Subcutaneous adipose tissue (tissue), 4 donors: ENCODE results near the gene IGFBP5. TPM values are rescaled to one million over a fixed set of nuclear protein-coding genes. Genes with fewer than 3 reads are reported as not detected.

Experiments used
- CTCF ChIP-seq: fragments of 450-650 bp; IDR thresholded peaks from one replicate; pipeline ENCODE4 v1.5.1; 2016; ENCODE audit warnings: low read depth, mild to moderate bottlenecking, control low read depth, antibody characterized with exemption, moderate library complexity
- total RNA-seq, 4 donors: library from RNA; depleted of rRNA; stranded (reverse); fragments of >200 nt; gene quantifications; one replicate each; pipeline ENCODE4 v1.1.0, GENCODE V29; 2016

The IGFBP5 gene
- total RNA-seq, 4 donors from 2014 or later: 74.8 to 661 (median 512) TPM

GRCh38 chr2:216659276-216659675 is 36.1 kb downstream of the IGFBP5 start:
- TF ChIP-seq CTCF: no peak

GRCh38 chr2:216658757-216659156 is 36.6 kb downstream of the IGFBP5 start:
- TF ChIP-seq CTCF: no peak

- TF ChIP-seq CTCF: no peak
Observed at GRCh38 chr2:216657980-216658379, 37.4 kb downstream of the IGFBP5 start.

- no peak for TF ChIP-seq CTCF
Observed at GRCh38 chr2:216657086-216657855, 38.1 kb downstream of the IGFBP5 start.

GRCh38 chr2:216654528-216655052 is 40.8 kb downstream of the IGFBP5 start:
- TF ChIP-seq CTCF: no peak

- TF ChIP-seq CTCF: no peak
Observed at GRCh38 chr2:216653931-216654365, 41.4 kb downstream of the IGFBP5 start.

- TF ChIP-seq CTCF: no peak
Observed at GRCh38 chr2:216653093-216653799, 42.1 kb downstream of the IGFBP5 start.
